OCI-LY1 (cell line): ENCODE data around the gene SLC44A2.

Source experiments
- H2AFZ ChIP-seq: fragments of 200-600 bp; sonication (generic), shearing (Covaris generic); 2 replicates; pipeline ENCODE4 v1.6.0; 2014; ENCODE audit warnings: antibody characterized with exemption, mild to moderate bottlenecking, low read length
- H3F3A ChIP-seq: fragments of 200-600 bp; sonication (generic), shearing (Covaris generic); 2 replicates; pipeline ENCODE4 v1.6.0; 2014; ENCODE audit warnings: mild to moderate bottlenecking, antibody characterized with exemption, low read length, moderate library complexity; ENCODE audit not compliant: insufficient read depth
- H3K27ac ChIP-seq: fragments of 200-600 bp; sonication (generic); 2 replicates; pipeline ENCODE4 v1.5.1; 2014; ENCODE audit warnings: low read length, mixed run types, mild to moderate bottlenecking, low read depth; ENCODE audit not compliant: poor library complexity, severe bottlenecking
- H3K27me3 ChIP-seq: fragments of 200-600 bp; sonication (generic); 2 replicates; pipeline ENCODE4 v1.6.0; 2014; ENCODE audit warnings: antibody characterized with exemption, mild to moderate bottlenecking, low read length, moderate library complexity; ENCODE audit not compliant: insufficient read depth
- H3K36me3 ChIP-seq: fragments of 200-600 bp; sonication (generic); 2 replicates; pipeline ENCODE4 v1.6.1; 2014; ENCODE audit warnings: mild to moderate bottlenecking, antibody characterized with exemption, low read length, moderate library complexity, mixed read lengths; ENCODE audit not compliant: insufficient read depth
- H3K4me1 ChIP-seq: fragments of 200-600 bp; sonication (generic); 2 replicates; pipeline ENCODE4 v1.5.1; 2014; ENCODE audit warnings: mild to moderate bottlenecking, low read length, moderate library complexity; ENCODE audit not compliant: insufficient read depth, severe bottlenecking
- H3K4me2 ChIP-seq: fragments of 200-600 bp; sonication (generic), shearing (Covaris generic); 2 replicates; pipeline ENCODE4 v1.6.1; 2014; ENCODE audit warnings: low read length
- H3K4me3 ChIP-seq: fragments of 200-600 bp; sonication (generic); 2 replicates; pipeline ENCODE4 v1.5.1; 2014; ENCODE audit warnings: low read length, low read depth, mild to moderate bottlenecking, mixed read lengths; ENCODE audit not compliant: poor library complexity, severe bottlenecking
- H3K79me2 ChIP-seq: fragments of 200-600 bp; shearing (Covaris generic); 2 replicates; pipeline ENCODE4 v1.6.1; 2016; ENCODE audit warnings: mixed run types, low read length, mixed read lengths; ENCODE audit not compliant: insufficient read depth
- H3K9ac ChIP-seq: fragments of 200-600 bp; sonication (generic), shearing (Covaris generic); 2 replicates; pipeline ENCODE4 v1.6.1; 2014; ENCODE audit warnings: mild to moderate bottlenecking, low read length, mixed read lengths
- H3K9me2 ChIP-seq: fragments of 200-600 bp; sonication (generic), shearing (Covaris generic); 2 replicates; pipeline ENCODE4 v1.6.1; 2014; ENCODE audit warnings: low read depth, mild to moderate bottlenecking, low read length, mixed read lengths
- H3K9me3 ChIP-seq: fragments of 200-600 bp; shearing (Covaris generic); 2 replicates; pipeline ENCODE4 v1.6.1; 2014; ENCODE audit warnings: low read length, mixed read lengths
- H4K20me1 ChIP-seq: fragments of 200-600 bp; sonication (generic), shearing (Covaris generic); 2 replicates; pipeline ENCODE4 v1.6.0; 2016; ENCODE audit warnings: mild to moderate bottlenecking, low read length; ENCODE audit not compliant: insufficient read depth
- CTCF ChIP-seq: fragments of 200-600 bp; sonication (generic), shearing (Covaris generic); IDR thresholded peaks from 2 replicates; pipeline ENCODE4 v1.5.1; 2017; ENCODE audit warnings: mild to moderate bottlenecking, antibody characterized with exemption, low read length, moderate library complexity, mixed read lengths
- EZH2 ChIP-seq: fragments of 200-600 bp; sonication (generic), shearing (Covaris generic); IDR thresholded peaks from 2 replicates; pipeline ENCODE4 v1.8.0; 2017; ENCODE audit warnings: borderline replicate concordance, mixed run types, mild to moderate bottlenecking, antibody characterized with exemption, low read length, moderate library complexity, mixed read lengths

SLC44A2 gene

DNA sequence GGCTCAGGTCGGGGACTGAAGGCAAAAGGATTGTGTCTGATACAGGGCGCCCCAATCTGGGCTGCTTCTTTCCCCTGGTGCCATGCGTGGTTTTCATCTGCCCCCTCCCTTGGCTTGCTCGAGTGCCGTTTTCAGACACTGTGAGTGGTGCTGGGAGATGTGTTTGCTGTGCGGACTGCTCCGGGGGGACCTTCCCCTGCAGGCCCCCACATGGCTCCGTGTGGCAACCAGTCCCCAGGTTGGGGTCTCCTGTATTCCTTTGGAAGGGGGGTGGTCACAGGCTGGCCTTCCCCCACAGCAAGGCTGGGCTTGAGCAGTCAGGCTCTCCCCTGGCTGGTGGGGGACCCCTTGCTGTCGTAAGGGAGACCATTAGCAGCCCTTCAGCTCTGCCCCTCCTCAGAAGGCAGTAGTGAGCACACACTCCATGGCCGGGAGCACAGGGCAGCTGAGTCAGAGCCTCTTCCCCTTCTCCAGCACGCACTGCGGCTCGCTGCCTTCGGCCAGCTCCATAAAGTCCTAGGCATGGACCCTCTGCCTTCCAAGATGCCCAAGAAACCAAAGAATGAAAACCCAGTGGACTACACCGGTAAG, 55.3 kb downstream of the SLC44A2 start:
- H3F3A ChIP-seq: 0 out of 2 replicates have a peak, but pooled peaks cover 5% of the 10 kb centered on the region
- H3K79me2 ChIP-seq: no peaks in the 10 kb centered on the region
- H3K27ac ChIP-seq: no peak overlapping the region
- no peaks in the 10 kb centered on the region for H3K27me3 ChIP-seq
- no peak overlapping the region for H2AFZ ChIP-seq
- TF ChIP-seq EZH2 (no peak), CTCF (no peak)
- no peak overlapping the region for H3K9ac ChIP-seq
- H3K9me3 ChIP-seq: no peaks in the 10 kb centered on the region
- H3K36me3 ChIP-seq: peaks cover 96% of the 10 kb centered on the region
- H3K4me3 ChIP-seq: no peak overlapping the region
- H3K9me2 ChIP-seq: no peaks in the 10 kb centered on the region
- H3K4me1 ChIP-seq: no peaks in the 10 kb centered on the region
- no peaks in the 10 kb centered on the region for H4K20me1 ChIP-seq
- no peak overlapping the region for H3K4me2 ChIP-seq

GRCh38 chr19:10681658-10682057, 56.3 kb downstream of the SLC44A2 start:
- no peaks in the 10 kb centered on the region for H3K79me2 ChIP-seq
- H4K20me1 ChIP-seq: no peaks in the 10 kb centered on the region
- no peaks in the 10 kb centered on the region for H3K27me3 ChIP-seq
- no peak overlapping the region for H2AFZ ChIP-seq
- H3K27ac ChIP-seq: no peak overlapping the region
- H3K9ac ChIP-seq: no peak overlapping the region
- H3K4me1 ChIP-seq: no peaks in the 10 kb centered on the region
- H3K4me3 ChIP-seq: no peak overlapping the region
- no peak overlapping the region for H3K4me2 ChIP-seq
- peaks cover 99% of the 10 kb centered on the region for H3K36me3 ChIP-seq
- no peaks in the 10 kb centered on the region for H3K9me2 ChIP-seq
- TF ChIP-seq CTCF (no peak), EZH2 (no peak)
- H3K9me3 ChIP-seq: no peaks in the 10 kb centered on the region
- 0 out of 2 replicates have a peak, but pooled peaks cover 5% of the 10 kb centered on the region for H3F3A ChIP-seq

GRCh38 chr19:10682397-10683063, 57.2 kb downstream of the SLC44A2 start:
- Histone ChIP-seq H3K4me3 (no peak overlapping the region), H2AFZ (no peak overlapping the region), H4K20me1 (no peaks in the 10 kb centered on the region), H3K9ac (no peak overlapping the region), H3K9me2 (no peaks in the 10 kb centered on the region), H3K27ac (no peak overlapping the region), H3K4me2 (no peak overlapping the region), H3K4me1 (no peaks in the 10 kb centered on the region), H3K36me3 (peaks cover 99% of the 10 kb centered on the region), H3F3A (0 out of 2 replicates have a peak, but pooled peaks cover 5% of the 10 kb centered on the region), H3K9me3 (no peaks in the 10 kb centered on the region), H3K79me2 (no peaks in the 10 kb centered on the region), H3K27me3 (no peaks in the 10 kb centered on the region)
- TF ChIP-seq CTCF: no peak
- TF ChIP-seq EZH2: no peak
